Liver (tissue), 9 donors: ENCODE data around the gene SPEG. TPM values are rescaled to one million over a fixed set of nuclear protein-coding genes. Genes with fewer than 3 reads are reported as not detected.

Source experiments
- DNase-seq: peaks from one replicate; pipeline ENCODE4 v3.0.0-alpha.2; 2017; ENCODE audit warnings: low spot score
- H3K27ac ChIP-seq, 2 donors: one replicate each; pipeline ENCODE4 v1.7.0; 2013; ENCODE audit warnings: inconsistent platforms in 2 of 2, low read length in 2 of 2, control low read depth in 1 of 2, low read depth in 1 of 2, mild to moderate bottlenecking in 1 of 2
- H3K27me3 ChIP-seq, 4 donors: one replicate each; pipeline versions ENCODE4 v1.6.1 to v1.7.0; 2013; ENCODE audit warnings: low read length in 3 of 4, inconsistent platforms in 1 of 4, mild to moderate bottlenecking in 1 of 4, moderate library complexity in 1 of 4; ENCODE audit not compliant: control insufficient read depth in 4 of 4, insufficient read depth in 4 of 4
- H3K36me3 ChIP-seq, 4 donors: one replicate each; pipeline versions ENCODE4 v1.6.1 to v1.7.0; 2013; ENCODE audit warnings: low read length in 3 of 4, mild to moderate bottlenecking in 3 of 4, low read depth in 1 of 4, moderate library complexity in 1 of 4; ENCODE audit not compliant: control insufficient read depth in 4 of 4, insufficient read depth in 3 of 4
- H3K4me1 ChIP-seq, 4 donors: one replicate each; pipeline versions ENCODE4 v1.6.1 to v1.7.0; 2013; ENCODE audit warnings: low read length in 3 of 4, mild to moderate bottlenecking in 3 of 4, moderate library complexity in 1 of 4; ENCODE audit not compliant: control insufficient read depth in 4 of 4, insufficient read depth in 4 of 4
- H3K4me3 ChIP-seq, 3 donors: one replicate each; pipeline versions ENCODE4 v1.6.1 to v1.7.0; 2013; ENCODE audit warnings: low read length in 3 of 3, control low read depth in 1 of 3, low read depth in 1 of 3, mild to moderate bottlenecking in 1 of 3
- H3K9ac ChIP-seq, 2 donors: one replicate each; pipeline ENCODE4 v1.7.0; 2013; ENCODE audit warnings: low read length in 2 of 2, mild to moderate bottlenecking in 2 of 2, moderate library complexity in 2 of 2, control low read depth in 1 of 2, low read depth in 1 of 2
- H3K9me3 ChIP-seq, 4 donors: one replicate each; pipeline versions ENCODE4 v1.6.1 to v1.7.0; 2013; ENCODE audit warnings: low read length in 3 of 4; ENCODE audit not compliant: control insufficient read depth in 4 of 4
- CTCF ChIP-seq: fragments of 150-350 bp; IDR thresholded peaks from 2 replicates; pipeline ENCODE4 v1.5.1; 2017; ENCODE audit warnings: improper control_type of control experiment, low read depth, low read length; ENCODE audit not compliant: missing input control
- EGR1 ChIP-seq, 2 donors: IDR thresholded peaks; 2 replicates each; pipeline ENCODE4 v1.6.1; 2016 to 2018; ENCODE audit warnings: antibody characterized with exemption in 2 of 2, low read depth in 2 of 2
- GABPA ChIP-seq, 2 donors: IDR thresholded peaks in 1 of 2; conservative IDR thresholded peaks in 1 of 2; 2 replicates each; pipeline ENCODE4 v1.6.1; 2016; ENCODE audit warnings: antibody characterized with exemption in 2 of 2, mild to moderate bottlenecking in 1 of 2, moderate library complexity in 1 of 2
- HNF4A ChIP-seq, 2 donors: conservative IDR thresholded peaks; 2 replicates each; pipeline ENCODE4 v1.6.1; 2016; ENCODE audit warnings: antibody characterized with exemption in 2 of 2, mild to moderate bottlenecking in 2 of 2
- JUND ChIP-seq, 2 donors: IDR thresholded peaks; 2 replicates each; pipeline ENCODE4 v1.6.1; 2016; ENCODE audit warnings: antibody characterized with exemption in 2 of 2
- MAX ChIP-seq: IDR thresholded peaks from 2 replicates; pipeline ENCODE4 v1.6.1; 2016; ENCODE audit warnings: antibody characterized with exemption
- NR2F2 ChIP-seq: IDR thresholded peaks from 2 replicates; pipeline ENCODE4 v1.6.1; 2016; ENCODE audit warnings: antibody characterized with exemption
- RAD21 ChIP-seq, 2 donors: IDR thresholded peaks; 2 replicates each; pipeline ENCODE4 v1.6.1; 2016; ENCODE audit warnings: antibody characterized with exemption in 2 of 2, mild to moderate bottlenecking in 2 of 2
- RXRA ChIP-seq, 2 donors: IDR thresholded peaks; 2 replicates each; pipeline ENCODE4 v1.6.1; 2017 to 2018; ENCODE audit warnings: antibody characterized with exemption in 2 of 2, mild to moderate bottlenecking in 1 of 2
- SP1 ChIP-seq: IDR thresholded peaks from 2 replicates; pipeline ENCODE4 v1.6.1; 2018; ENCODE audit warnings: antibody characterized with exemption, mild to moderate bottlenecking
- TAF1 ChIP-seq: conservative IDR thresholded peaks from 2 replicates; pipeline ENCODE4 v1.6.1; 2016; ENCODE audit warnings: antibody characterized with exemption, mild to moderate bottlenecking
- YY1 ChIP-seq: IDR thresholded peaks from 2 replicates; pipeline ENCODE4 v1.6.1; 2016; ENCODE audit warnings: antibody characterized with exemption, mild to moderate bottlenecking
- WGBS: extraction: QIAGEN DNeasy Blood & Tissue Kit; methylation state at CpG from one replicate; pipeline ENCODE4 v1.1.7; 2013; 5-methylcytosine and 5-hydroxymethylcytosine counted together
- polyA plus RNA-seq, 2 donors: library from polyadenylated mRNA; stranded (reverse) in 1 of 2; unstranded in 1 of 2; fragments of 200-250 nt in 1 of 2; fragments of >200 nt in 1 of 2; fragmentation: Nextera tagmentation in 1 of 2; extraction: Ambion mirVana in 1 of 2; gene quantifications; one replicate each; pipeline versions ENCODE4 v1.2.1 to v1.2.3, GENCODE V29; 2013 to 2015
- total RNA-seq, 2 donors: library from RNA; depleted of rRNA; stranded (reverse); fragments of >200 nt; gene quantifications; one replicate each; pipeline ENCODE4 v1.2.3, GENCODE V29; 2014
- donor health status: healthy.
- donor health status: healthy.
- donor health status: healthy.
- donor health status: healthy.
- donor health status: healthy.

Gene SPEG
- total and polyA plus RNA-seq, 4 donors, result 0.51 to 0.96 (median 0.66) TPM

GRCh38 chr2:219539926-219540678 lies 105.5 kb downstream of the SPEG start:
- H3K9me3 ChIP-seq, result no peaks in the 10 kb centered on the region
- no peak overlapping the region for H3K4me3 ChIP-seq
- TF ChIP-seq HNF4A (conservative IDR thresholded peaks at IDR 0.05) (no peak), YY1 (no peak), NR2F2 (no peak), TAF1 (no peak), MAX (no peak), EGR1 (IDR thresholded peaks at IDR 0.05; ENCODE audit: low read depth in 2 of 2) (no peak)
- peaks cover 4 to 24% (median 11%) of the 10 kb centered on the region in 4 donors for H3K36me3 ChIP-seq
- 94% methylated on average over 46 of the region's 46 CpGs for WGBS
- no peak overlapping the region for H3K9ac ChIP-seq
- no peak for DNase-seq
- H3K27ac ChIP-seq, result no peak overlapping the region
- peaks cover 14 to 25% (median 19%) of the 10 kb centered on the region in 4 donors for H3K4me1 ChIP-seq
- no peaks in the 10 kb centered on the region for H3K27me3 ChIP-seq

- H3K9me3 ChIP-seq, result no peaks in the 10 kb centered on the region
- peaks cover 4 to 24% (median 11%) of the 10 kb centered on the region in 4 donors for H3K36me3 ChIP-seq
- 94% methylated on average over 12 of the region's 12 CpGs for WGBS
- TF ChIP-seq JUND (IDR thresholded peaks at IDR 0.05) (no peak), GABPA (IDR thresholded peaks at IDR 0.05 in 1 of 2, conservative IDR thresholded peaks at IDR 0.05 in 1 of 2) (no peak), SP1 (no peak), RAD21 (IDR thresholded peaks at IDR 0.05) (no peak), RXRA (IDR thresholded peaks at IDR 0.05) (no peak), YY1 (no peak)
- H3K4me3 ChIP-seq, result no peak overlapping the region
- H3K27ac ChIP-seq, result no peak overlapping the region
- peaks cover 14 to 25% (median 19%) of the 10 kb centered on the region in 4 donors for H3K4me1 ChIP-seq
- no peak overlapping the region for H3K9ac ChIP-seq
- DNase-seq, result no peak
- no peaks in the 10 kb centered on the region for H3K27me3 ChIP-seq
Observed at GRCh38 chr2:219540784-219541504, 106.3 kb downstream of the SPEG start.

- Histone ChIP-seq H3K4me1 (peaks cover 14 to 25% (median 19%) of the 10 kb centered on the region in 4 donors), H3K4me3 (peak overlapping the region in 1 of 3 donors; percentile 87), H3K36me3 (peaks cover 4 to 24% (median 11%) of the 10 kb centered on the region in 4 donors), H3K9ac (no peak overlapping the region), H3K27me3 (no peaks in the 10 kb centered on the region), H3K27ac (no peak overlapping the region), H3K9me3 (no peaks in the 10 kb centered on the region)
- 19% methylated on average over 48 of the region's 48 CpGs for WGBS
- peak; percentile 88 for DNase-seq
- peak; percentile 53 for TF ChIP-seq CTCF
- TF ChIP-seq MAX, result no peak
- TF ChIP-seq RAD21 (IDR thresholded peaks at IDR 0.05), result peak; percentile 60 to 75
Observed at GRCh38 chr2:219541611-219542180, 107.1 kb downstream of the SPEG start.
